ENCODE data around the gene KIFC1. TPM values are rescaled to one million over a fixed set of nuclear protein-coding genes. Genes with fewer than 3 reads are reported as not detected.
"Not testable (repeated sequence)": the region's sequence is repeated elsewhere in the genome, so short reads cannot be mapped to it uniquely, and the experiment has no call there.

Gene KIFC1
- total RNA-seq, 2 donors from 2014 or later: 52.9 to 115 TPM

DNA sequence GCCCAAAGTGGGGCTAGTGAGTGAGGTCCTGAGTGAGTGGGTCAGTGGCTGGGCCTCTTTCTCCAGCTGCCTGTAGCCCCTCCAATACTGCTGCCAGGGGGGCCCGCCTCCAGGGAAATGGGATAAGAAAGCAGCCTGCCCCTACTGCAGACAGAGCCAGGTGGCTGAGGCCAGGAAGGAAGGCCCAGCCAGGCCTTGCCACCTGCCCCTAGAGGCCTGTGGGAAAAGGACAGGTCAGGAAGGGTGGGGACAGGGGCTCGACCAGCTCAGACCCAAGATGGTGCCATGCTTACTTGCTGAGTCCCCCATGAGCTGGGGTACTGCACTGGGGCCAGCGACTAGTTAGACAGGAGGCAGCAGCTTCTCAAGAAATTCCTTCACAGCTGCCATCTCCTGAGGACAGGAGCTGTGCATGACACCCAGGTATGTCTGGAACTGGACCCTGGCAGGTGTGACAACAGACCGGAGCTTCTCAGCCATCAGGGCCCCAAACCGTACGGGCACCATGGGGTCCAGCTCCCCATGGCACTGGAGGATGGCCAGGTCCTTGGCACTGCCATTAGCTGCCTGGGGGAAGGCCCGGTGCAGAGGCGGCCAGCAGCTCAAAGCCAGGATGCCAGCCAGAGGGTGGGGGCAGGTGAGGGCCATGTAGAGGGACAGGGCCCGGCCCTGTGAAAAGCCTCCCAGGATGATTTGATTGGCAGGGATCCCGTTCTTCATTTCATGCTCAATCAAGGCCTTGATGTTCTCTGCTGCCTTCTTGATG lies 26.2 kb upstream of the KIFC1 start:
- DNase-seq (ENCODE audit: low spot score); H3K27ac Mint-ChIP-seq; H3K36me3 Mint-ChIP-seq; H3K4me3 Mint-ChIP-seq; H3K4me1 Mint-ChIP-seq (ENCODE audit: low read depth in 2 of 2); H3K9me3 Mint-ChIP-seq; H3K27me3 Mint-ChIP-seq: not testable (repeated sequence)
- peak in 1 of 2 donors; percentile 44 for ATAC-seq

DNA sequence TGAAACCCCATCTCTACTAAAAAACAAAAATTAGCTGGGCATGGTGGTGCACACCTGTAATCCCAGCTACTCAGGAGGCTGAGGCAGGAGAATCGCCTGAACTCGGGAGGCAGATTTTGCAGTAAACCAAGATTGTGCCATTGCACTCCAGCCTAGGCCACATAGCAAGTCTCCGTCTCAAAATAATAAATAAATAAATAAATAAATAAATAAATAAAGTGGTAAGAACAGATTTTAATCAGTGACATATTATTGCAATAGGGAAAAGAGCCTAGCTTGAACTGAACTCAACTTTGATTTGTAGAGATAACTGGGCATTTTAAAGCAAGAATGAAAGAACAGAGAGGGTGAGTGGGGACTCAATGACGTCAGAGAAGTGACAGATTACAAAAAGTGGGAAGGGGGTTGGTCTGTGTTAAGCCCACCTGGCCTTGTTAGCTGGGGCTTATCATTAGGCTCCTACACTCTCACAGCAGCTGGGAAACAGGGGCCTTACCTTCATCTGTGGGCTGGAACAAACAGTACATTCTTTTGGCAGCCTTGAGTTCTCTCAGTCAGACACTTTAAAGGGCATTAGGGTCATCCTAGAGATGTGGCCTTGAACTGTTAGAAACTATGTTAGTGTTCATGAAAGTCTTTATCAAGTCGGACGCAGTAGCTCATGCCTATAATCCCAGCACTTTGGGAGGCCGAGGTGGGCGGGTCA lies 24.5 kb upstream of the KIFC1 start:
- DNase-seq (ENCODE audit: low spot score): no peak
- no peak overlapping the region for H3K27ac Mint-ChIP-seq

DNA sequence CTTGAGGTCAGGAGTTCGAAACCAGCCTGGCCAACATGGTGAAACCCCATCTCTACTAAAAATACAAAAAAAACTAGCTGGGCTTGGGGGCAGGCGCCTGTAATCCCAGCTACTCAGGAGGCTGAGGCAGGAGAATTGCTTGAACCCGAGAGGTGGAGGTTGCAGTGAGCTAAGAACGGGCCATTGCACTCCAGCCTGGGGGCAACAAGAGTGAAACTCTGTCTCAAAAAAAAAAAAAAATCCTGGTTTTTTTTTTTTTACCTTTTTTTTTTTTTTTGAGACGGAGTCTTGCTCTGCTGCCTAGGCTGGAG lies 24.0 kb upstream of the KIFC1 start:
- H3K27ac Mint-ChIP-seq; DNase-seq (ENCODE audit: low spot score); H3K4me3 Mint-ChIP-seq; H3K27me3 Mint-ChIP-seq; H3K36me3 Mint-ChIP-seq; ATAC-seq; H3K4me1 Mint-ChIP-seq (ENCODE audit: low read depth in 2 of 2); H3K9me3 Mint-ChIP-seq: not testable (repeated sequence)

More for the DNA sequence above, 24.5 kb upstream of the KIFC1 start:
- no peaks in the 10 kb centered on the region for H3K4me1 Mint-ChIP-seq (ENCODE audit: low read depth in 2 of 2)
- H3K36me3 Mint-ChIP-seq: no peaks in the 10 kb centered on the region
- no peak overlapping the region for H3K4me3 Mint-ChIP-seq
- H3K9me3 Mint-ChIP-seq: no peaks in the 10 kb centered on the region
- no peaks in the 10 kb centered on the region for H3K27me3 Mint-ChIP-seq
- ATAC-seq: no peak

DNA sequence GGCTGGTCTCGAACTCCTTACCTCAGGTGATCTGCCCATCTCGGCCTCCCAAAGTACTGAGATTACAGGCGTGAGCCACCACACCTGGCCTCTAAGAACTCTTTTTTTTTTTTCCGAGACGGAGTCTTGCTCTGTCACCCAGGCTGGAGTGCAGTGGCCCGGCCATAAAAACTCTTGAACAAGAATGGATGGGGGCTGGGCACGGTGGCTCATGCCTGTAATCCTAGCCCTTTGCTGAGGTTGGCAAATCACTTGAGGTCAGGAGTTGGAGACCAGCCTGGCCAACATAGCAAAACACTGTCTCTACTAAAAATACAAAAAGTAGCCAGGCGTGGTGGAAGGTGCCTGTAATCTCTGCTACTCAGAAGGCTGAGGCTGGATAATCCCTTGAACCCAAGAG lies 19.7 kb upstream of the KIFC1 start:
- DNase-seq (ENCODE audit: low spot score); H3K9me3 Mint-ChIP-seq; ATAC-seq; H3K27ac Mint-ChIP-seq; H3K36me3 Mint-ChIP-seq; H3K27me3 Mint-ChIP-seq; H3K4me3 Mint-ChIP-seq: not testable (repeated sequence)
- H3K4me1 Mint-ChIP-seq (ENCODE audit: low read depth in 2 of 2): peaks cover 10 to 23% of the 10 kb centered on the region in 2 donors

DNA sequence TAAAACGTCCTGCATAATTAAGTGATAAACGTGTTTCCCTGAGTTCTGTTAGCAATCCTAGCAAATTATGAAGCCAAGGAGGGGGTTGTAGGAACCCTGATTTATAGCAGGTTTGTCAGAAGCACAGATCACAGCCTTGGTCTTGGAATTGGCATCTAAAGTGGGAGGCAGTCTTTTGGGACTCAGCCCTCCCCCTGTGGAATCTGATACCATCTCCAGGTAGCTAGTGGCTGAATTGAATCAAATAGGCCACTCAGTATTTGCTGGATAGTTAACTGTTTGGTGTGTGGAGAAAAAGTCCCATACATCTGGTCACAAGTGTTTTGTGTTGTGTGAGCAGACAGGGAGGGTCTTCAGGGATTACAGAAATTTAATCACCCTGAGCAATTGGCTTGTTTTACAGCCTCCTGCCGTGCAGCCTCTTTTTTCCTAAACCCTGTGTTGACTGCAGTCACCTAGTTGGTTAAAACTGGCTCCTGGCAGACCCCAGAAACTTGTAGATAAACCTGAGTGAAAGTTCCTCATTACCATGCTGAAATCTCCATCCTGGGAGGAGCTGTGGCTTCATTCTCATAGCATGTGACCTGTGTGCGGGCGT lies 19.0 kb upstream of the KIFC1 start:
- Mint-ChIP-seq H3K4me3 (no peak overlapping the region), H3K36me3 (no peaks in the 10 kb centered on the region), H3K9me3 (no peaks in the 10 kb centered on the region), H3K4me1 (ENCODE audit: low read depth in 2 of 2) (peaks cover 10 to 23% of the 10 kb centered on the region in 2 donors), H3K27me3 (no peaks in the 10 kb centered on the region), H3K27ac (no peak overlapping the region)
- no peak for DNase-seq (ENCODE audit: low spot score)
- no peak for ATAC-seq

DNA sequence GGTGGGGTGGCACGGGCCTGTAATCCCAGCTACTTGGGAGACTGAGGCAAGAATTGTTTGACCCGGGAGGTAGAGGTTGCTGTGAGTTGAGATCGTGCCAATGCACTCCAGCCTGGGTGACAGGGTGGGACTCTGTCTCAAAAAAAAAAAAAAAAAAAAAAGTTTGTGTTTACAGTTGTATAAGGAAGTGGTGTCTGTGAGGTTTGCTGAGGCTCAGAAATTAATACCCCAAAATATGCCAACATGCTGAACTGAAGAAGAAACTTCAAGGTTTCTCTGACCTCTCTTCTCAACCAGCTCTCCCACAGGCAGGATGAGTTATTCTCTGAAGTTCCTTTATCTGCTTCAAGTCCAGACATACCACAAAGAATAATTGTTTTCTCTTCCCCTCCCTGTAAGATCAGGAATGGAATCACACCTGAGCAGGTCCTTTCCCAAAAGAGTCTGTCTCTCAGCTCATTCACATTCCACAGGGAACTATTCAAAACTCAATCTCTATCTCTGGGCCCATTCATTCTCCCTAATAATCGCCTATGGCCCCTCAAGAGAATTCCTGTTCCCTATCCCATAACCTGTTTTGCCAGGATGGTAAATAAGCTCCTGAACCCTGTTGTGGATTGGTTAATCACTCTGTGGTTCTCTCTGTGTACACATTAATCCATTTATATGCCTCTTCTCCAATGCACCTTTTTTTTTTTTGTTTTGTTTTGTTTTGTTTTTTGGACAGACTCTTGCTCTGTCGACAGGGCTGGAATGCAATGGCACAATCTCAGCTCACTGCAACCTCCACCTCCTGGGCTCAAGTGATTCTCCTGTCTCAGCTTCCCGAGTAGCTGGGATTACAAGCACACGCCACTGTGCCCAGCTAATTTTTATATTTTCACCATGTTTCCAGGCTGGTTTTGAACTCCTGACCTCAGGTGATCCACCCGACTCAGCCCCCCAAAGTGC lies 17.4 kb upstream of the KIFC1 start:
- no peaks in the 10 kb centered on the region for H3K9me3 Mint-ChIP-seq
- ATAC-seq (no peak), DNase-seq (ENCODE audit: low spot score) (no peak)
- no peak overlapping the region for H3K4me3 Mint-ChIP-seq
- H3K36me3 Mint-ChIP-seq: no peaks in the 10 kb centered on the region
- peak overlapping the region; percentile 42 to 74 for H3K27ac Mint-ChIP-seq
- H3K4me1 Mint-ChIP-seq (ENCODE audit: low read depth in 2 of 2): peaks cover 10 to 23% of the 10 kb centered on the region in 2 donors
- no peaks in the 10 kb centered on the region for H3K27me3 Mint-ChIP-seq

DNA sequence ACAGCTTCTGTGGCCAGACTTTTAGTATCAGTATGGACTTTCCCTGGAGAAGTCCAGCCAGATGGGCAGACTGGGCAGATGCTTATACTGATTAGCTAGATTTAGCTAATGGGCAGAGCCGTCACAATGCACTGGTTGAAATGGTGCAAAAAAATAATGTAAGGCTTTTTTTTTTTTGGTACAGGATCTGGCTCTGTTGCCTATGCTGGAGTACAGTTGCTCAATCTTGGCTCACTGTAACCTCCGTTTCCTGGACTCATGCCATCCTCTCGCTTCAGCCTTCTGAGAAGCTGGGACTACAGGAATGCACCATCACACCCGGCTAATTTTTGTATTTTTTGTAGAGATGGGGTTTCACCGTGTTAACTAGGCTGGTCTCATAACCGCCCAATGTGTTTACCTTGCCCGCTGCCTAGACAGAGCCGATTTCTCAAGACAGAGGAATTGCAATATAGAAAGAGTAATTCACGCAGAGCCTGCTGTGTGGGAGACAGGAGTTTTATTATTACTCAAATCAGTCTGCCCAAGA lies 16.4 kb upstream of the KIFC1 start:
- H3K4me1 Mint-ChIP-seq (ENCODE audit: low read depth in 2 of 2): peaks cover 10 to 23% of the 10 kb centered on the region in 2 donors
- H3K27ac Mint-ChIP-seq: peak overlapping the region; percentile 42 to 74
- H3K27me3 Mint-ChIP-seq: no peaks in the 10 kb centered on the region
- peak in 1 of 2 donors; percentile 56 for ATAC-seq
- H3K9me3 Mint-ChIP-seq: no peaks in the 10 kb centered on the region
- no peak for DNase-seq (ENCODE audit: low spot score)
- no peak overlapping the region for H3K4me3 Mint-ChIP-seq
- H3K36me3 Mint-ChIP-seq: no peaks in the 10 kb centered on the region

DNA sequence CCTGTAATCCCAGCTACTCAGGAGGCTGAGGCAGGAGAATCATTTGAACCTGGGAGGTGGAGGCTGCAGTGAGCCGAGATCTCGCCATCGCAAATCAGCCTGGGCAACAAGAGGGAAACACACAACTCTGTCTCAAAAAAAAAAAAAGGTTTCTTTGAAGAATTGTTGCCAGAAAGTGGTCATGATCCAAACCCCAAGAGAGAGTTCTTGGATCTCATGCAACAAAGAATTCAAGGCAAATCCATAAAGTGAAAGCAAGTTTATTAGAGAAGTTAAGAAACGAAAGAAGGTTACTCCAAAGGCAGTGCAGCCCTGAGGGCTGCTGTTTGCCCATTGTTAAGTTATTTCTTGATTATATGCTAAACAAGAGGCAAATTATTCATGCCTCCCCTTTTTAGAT lies 14.5 kb upstream of the KIFC1 start:
- Mint-ChIP-seq H3K36me3 (no peaks in the 10 kb centered on the region), H3K4me3 (no peak overlapping the region), H3K4me1 (ENCODE audit: low read depth in 2 of 2) (peaks cover 10 to 23% of the 10 kb centered on the region in 2 donors), H3K27ac (no peak overlapping the region), H3K9me3 (no peaks in the 10 kb centered on the region), H3K27me3 (no peaks in the 10 kb centered on the region)
- DNase-seq (ENCODE audit: low spot score) (no peak), ATAC-seq (no peak)

DNA sequence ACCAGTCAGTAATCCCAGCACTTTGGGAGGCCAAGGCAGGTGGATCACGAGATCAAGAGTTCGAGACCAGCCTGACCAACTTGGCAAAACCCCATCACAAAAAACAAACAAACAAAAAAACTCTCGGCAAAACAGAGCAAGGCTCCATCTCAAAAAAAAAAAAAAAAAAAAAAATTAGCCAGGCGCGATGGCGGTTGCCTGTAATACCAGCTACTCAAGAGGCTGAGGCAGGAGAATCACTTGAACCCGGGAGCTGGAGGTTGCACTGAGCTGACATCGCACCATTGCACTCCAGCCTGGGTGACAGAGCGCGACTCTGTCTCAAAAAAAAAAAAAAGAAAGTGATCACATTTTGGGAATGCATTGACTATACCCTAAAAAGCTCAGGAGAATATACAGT lies 12.4 kb upstream of the KIFC1 start:
- not testable (repeated sequence) for H3K36me3 Mint-ChIP-seq; H3K9me3 Mint-ChIP-seq; DNase-seq (ENCODE audit: low spot score); H3K27me3 Mint-ChIP-seq; H3K27ac Mint-ChIP-seq; ATAC-seq; H3K4me3 Mint-ChIP-seq
- H3K4me1 Mint-ChIP-seq (ENCODE audit: low read depth in 2 of 2): peaks cover 8 to 21% of the 10 kb centered on the region in 2 donors

DNA sequence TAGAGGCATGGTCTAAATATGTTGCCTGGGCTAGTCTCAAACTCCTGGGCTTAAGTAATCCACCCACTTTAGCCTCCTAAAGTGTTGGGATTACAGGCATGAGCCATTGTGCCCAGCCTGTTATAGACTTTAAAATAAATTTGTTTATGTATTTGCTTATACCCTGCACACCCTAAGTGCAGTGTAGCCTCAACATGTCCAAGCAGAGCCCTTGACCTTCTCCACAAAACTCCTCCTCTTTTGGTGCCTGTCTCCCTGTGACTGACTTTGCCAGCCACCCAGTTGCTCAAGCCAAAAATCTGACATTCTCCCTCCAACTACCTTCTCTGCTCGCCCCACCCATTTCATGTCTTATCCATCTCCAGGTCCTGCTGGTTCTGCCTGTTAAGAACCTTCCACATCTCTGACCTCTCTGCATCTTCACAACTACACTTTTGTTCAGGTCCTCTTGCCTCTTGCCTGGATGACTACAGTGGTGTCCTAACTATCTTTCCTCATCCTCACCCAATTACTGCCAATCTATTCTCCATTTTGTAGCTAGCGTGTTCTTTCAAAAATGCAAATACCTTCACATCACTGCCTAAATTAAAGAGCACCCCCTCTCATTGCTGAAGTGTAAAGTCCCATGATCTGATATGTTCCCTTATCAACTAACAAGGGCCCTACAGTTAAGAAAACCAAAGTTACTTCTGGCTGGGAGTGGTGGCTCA lies 11.2 kb upstream of the KIFC1 start:
- H3K9me3 Mint-ChIP-seq: no peaks in the 10 kb centered on the region
- H3K36me3 Mint-ChIP-seq: no peaks in the 10 kb centered on the region
- ATAC-seq: no peak
- no peak for DNase-seq (ENCODE audit: low spot score)
- no peak overlapping the region for H3K4me3 Mint-ChIP-seq
- H3K27ac Mint-ChIP-seq: no peak overlapping the region
- H3K27me3 Mint-ChIP-seq: no peaks in the 10 kb centered on the region
- peaks cover 0 to 8% of the 10 kb centered on the region in 2 donors for H3K4me1 Mint-ChIP-seq (ENCODE audit: low read depth in 2 of 2)

DNA sequence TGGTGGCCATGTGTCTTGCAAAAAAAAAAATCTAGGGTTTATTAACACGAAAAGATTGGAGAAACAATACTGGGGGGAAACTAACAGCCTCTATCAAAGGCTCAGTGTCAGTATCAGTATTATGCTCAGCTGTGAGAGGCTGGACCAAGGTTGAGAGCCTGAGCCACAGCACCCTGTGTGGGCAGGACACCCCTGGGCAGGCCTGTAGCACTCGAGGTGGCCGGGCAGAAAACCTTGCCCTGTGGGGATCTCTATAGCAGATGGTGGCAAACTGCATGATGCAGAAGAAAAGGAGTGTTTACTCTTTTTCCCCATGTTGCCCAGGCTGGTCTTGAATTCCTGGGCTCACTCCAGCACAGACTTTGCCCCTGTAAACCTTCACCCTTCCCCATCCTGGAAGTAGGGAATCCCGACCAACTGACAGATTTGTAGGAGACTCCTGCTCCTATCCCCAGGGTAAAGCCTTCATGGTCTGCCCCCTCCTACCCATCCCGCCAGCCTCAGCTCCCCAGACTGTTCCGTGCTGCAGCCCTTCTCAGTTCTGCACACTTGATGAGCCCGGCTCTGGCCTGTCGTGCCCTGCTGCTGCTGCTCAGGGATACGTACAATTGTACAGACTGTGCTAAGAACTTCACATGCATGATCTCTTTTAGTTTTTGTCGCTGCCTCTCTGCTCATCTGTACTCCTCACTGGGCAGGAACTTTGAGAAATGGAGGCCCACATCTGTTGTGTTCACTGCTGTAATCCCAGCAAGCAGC lies 8.0 kb upstream of the KIFC1 start:
- Mint-ChIP-seq H3K4me1 (ENCODE audit: low read depth in 2 of 2) (no peaks in the 10 kb centered on the region), H3K9me3 (no peaks in the 10 kb centered on the region), H3K36me3 (no peaks in the 10 kb centered on the region), H3K27me3 (no peaks in the 10 kb centered on the region), H3K27ac (no peak overlapping the region), H3K4me3 (no peak overlapping the region)
- DNase-seq (ENCODE audit: low spot score): no peak
- no peak for ATAC-seq

DNA sequence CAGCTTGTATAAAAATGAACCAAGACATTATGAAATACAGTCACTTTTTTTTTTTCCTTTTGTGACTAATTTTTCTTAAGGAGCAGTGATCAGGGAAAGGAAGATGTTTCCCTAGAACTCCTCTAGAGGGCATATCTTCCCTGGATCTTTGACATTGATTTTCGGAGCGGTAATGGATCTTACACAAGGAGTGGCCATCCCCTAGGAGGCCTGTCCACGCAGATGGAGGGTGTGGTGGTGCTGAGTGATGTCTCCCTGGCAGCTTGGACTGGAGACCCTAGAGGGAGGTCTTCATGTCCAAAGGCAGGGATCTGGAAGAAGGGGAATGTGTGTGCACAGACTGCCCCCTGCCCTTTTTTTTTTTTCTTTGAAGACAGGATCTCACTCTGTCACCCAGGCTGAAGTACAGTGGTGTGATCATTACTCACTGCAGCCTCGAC lies 7.0 kb upstream of the KIFC1 start:
- Mint-ChIP-seq H3K27me3 (no peaks in the 10 kb centered on the region), H3K4me3 (no peak overlapping the region), H3K4me1 (ENCODE audit: low read depth in 2 of 2) (no peaks in the 10 kb centered on the region), H3K9me3 (no peaks in the 10 kb centered on the region), H3K27ac (no peak overlapping the region), H3K36me3 (no peaks in the 10 kb centered on the region)
- DNase-seq (ENCODE audit: low spot score) (no peak), ATAC-seq (no peak)
